DMS 273 (cell line): ENCODE data around the gene KAZN.

ENCODE experiments used
- DNase-seq: peaks from one replicate; lab custom pipeline; 2025; ENCODE audit not compliant: unreplicated experiment; lab: John Stamatoyannopoulos, UW

Gene KAZN

GRCh38 chr1:14612256-14612655 lies 13.8 kb downstream of the KAZN start:
- no peak for DNase-seq

- no peak for DNase-seq
Observed at GRCh38 chr1:14613926-14614325, 15.4 kb downstream of the KAZN start.

GRCh38 chr1:14614341-14614740 lies 15.9 kb downstream of the KAZN start:
- no peak for DNase-seq

GRCh38 chr1:14615549-14616218 lies 17.2 kb downstream of the KAZN start:
- DNase-seq, result no peak

- no peak for DNase-seq
Observed at GRCh38 chr1:14616632-14617396, 18.3 kb downstream of the KAZN start.

DNA sequence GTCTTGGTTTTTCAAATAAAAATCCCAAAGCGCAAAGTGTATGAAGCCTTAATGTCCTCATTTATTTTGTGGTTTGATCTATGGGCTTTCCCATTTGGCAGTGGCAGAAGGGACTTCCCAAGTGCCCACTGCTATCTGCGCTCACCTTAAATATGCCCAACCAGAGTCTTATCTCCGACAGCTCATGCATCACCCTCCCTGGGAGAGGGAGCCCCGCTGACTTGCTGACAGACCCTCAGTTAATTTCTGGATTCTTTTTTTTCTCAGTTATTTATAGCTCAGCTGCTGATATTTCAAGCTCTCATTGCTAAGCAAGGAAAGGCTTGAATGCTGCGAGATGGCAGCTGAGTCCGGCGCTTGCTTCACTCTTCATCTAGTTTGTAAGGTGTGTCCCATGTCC lies 19.3 kb downstream of the KAZN start:
- DNase-seq, result no peak

- DNase-seq, result no peak
Observed at GRCh38 chr1:14620941-14621340, 22.5 kb downstream of the KAZN start.

GRCh38 chr1:14623090-14623489 lies 24.6 kb downstream of the KAZN start:
- no peak for DNase-seq

DNA sequence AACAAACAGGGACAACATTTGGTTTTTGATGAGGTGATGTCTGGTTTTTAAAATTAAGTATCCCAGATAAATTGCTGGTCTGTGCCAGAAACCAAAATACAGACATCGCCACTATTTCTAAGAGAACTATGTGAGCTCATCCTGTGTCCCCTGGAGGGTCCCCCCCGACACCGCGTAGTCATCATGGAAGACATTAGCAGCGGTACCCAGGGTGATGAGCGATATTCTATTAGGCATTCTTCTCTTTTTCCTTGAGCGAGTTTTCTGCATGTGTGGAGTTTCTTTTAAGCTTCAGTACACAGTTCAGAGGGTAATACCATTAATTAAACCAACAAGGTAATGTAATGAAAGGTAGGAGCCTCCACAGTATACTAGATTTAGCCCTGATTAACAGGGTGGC lies 26.5 kb downstream of the KAZN start:
- DNase-seq, result no peak

GRCh38 chr1:14625572-14625971 lies 27.1 kb downstream of the KAZN start:
- peak; percentile 16 for DNase-seq

- no peak for DNase-seq
Observed at GRCh38 chr1:14625996-14626395, 27.5 kb downstream of the KAZN start.

DNA sequence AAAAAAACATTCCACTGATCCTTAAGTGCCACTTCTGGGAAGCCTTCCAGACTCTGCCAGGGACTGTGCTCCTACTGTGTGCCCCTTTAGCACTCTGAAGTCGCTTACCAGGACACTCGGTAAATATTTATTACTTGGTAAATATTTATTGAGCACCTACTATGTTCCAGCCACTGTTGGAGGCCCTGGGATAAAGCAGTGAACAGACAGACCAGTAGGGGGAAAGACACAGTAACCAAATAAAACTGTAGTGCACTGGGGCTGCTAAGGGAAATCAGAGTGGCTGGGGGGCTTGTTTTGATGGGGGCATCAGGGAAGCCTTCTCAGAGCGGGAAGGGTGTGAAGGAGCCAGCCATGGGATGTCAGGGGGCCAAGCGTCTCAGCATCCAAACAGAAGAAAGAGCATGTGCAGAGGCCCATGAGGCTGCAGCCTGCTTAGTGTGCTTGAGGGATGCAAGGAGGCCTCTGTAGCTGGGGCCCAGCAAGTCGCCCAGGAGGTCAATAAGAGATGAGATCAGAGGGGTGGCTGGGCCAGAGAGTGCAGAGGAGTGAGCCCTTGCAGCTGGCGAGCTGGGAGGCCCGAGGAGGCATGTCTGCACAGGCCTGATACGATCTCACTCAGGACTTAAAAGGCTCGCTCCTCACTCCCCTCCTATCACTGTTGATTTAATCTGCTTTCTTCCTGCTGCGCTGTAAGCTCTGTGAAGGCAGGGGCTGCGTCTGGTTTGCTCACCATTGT lies 28.6 kb downstream of the KAZN start:
- DNase-seq, result peak; percentile 63

GRCh38 chr1:14627608-14628489 lies 29.4 kb downstream of the KAZN start:
- DNase-seq, result peak; percentile 16

GRCh38 chr1:14629363-14630014 lies 31.0 kb downstream of the KAZN start:
- no peak for DNase-seq

DNA sequence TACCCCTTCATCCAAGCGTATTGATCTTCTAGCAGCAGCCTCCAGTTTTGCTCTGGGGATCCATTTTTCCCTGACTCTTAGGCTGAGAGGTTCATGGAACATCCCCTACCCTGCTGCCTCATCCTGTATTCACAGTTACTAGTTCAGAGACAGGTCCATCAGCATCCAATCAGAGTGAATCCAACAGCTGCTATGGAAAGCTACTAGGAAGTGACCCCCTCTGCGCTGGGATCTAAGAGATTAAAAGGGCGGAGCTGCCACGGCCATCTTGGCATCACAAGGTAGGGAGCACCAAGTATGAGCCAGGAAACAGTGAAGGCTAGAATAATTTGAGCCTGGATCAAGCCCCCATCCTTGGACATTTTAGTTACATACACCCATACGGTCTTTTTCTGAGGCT lies 32.5 kb downstream of the KAZN start:
- no peak for DNase-seq

GRCh38 chr1:14631421-14631820 lies 32.9 kb downstream of the KAZN start:
- DNase-seq, result no peak

GRCh38 chr1:14634486-14634885 lies 36.0 kb downstream of the KAZN start:
- no peak for DNase-seq

DNA sequence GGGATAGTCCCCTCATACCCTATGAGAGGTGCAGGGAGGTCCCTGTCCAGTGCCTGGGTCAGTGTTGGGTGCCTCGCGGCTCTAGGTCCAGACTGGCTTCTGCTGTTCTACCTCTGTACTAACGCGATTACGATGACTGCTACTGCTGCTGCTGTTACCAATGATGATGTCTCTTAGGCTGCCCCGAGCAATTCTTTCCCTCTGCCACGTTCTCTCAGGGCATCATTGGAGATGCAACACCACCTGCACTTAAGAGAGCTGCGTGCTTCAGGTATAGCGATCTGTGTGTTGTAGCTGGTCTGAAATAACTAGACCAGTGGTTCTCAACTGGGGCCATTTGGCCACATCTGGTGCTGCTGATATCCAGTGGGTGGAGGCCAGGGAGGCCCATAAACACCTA lies 36.9 kb downstream of the KAZN start:
- DNase-seq, result no peak

- DNase-seq, result no peak
Observed at GRCh38 chr1:14636897-14637632, 38.6 kb downstream of the KAZN start.
